Measurements from ENCODE around the gene ESPNL. TPM values are rescaled to one million over a fixed set of nuclear protein-coding genes. Genes with fewer than 3 reads are reported as not detected.

The ESPNL gene
- total RNA-seq, 1 donor from 2014 or later, result 0.24 TPM

DNA sequence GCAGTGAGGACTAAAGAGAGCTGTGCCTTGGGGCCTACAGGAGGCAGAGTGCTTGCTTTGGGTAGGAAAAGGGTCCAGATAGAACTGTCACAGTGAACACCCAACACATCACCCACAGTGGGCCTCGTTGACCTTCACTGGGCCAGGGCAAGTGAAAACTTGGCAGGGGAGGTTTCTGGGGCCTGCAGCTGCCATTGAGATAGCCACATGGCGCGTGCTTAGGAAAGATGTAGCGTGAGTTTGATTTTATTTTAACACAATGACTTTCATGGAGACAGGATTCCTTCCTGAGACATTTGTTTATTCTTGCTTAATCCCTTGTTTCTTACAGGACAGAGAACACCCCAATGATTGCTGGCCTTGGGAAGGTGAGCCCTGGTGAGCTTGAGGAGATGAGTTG lies 9.3 kb upstream of the ESPNL start:
- no peak overlapping the region for H3K4me3 Mint-ChIP-seq
- peaks cover 4% of the 10 kb centered on the region for H3K36me3 Mint-ChIP-seq
- H3K27me3 Mint-ChIP-seq, result no peaks in the 10 kb centered on the region
- DNase-seq (ENCODE audit: extremely low spot score, unreplicated experiment), result peak; percentile 43
- H3K9me3 Mint-ChIP-seq, result peaks cover 4% of the 10 kb centered on the region
- TF ChIP-seq, protein P1, sequence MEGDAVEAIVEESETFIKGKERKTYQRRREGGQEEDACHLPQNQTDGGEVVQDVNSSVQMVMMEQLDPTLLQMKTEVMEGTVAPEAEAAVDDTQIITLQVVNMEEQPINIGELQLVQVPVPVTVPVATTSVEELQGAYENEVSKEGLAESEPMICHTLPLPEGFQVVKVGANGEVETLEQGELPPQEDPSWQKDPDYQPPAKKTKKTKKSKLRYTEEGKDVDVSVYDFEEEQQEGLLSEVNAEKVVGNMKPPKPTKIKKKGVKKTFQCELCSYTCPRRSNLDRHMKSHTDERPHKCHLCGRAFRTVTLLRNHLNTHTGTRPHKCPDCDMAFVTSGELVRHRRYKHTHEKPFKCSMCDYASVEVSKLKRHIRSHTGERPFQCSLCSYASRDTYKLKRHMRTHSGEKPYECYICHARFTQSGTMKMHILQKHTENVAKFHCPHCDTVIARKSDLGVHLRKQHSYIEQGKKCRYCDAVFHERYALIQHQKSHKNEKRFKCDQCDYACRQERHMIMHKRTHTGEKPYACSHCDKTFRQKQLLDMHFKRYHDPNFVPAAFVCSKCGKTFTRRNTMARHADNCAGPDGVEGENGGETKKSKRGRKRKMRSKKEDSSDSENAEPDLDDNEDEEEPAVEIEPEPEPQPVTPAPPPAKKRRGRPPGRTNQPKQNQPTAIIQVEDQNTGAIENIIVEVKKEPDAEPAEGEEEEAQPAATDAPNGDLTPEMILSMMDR (conservative IDR thresholded peaks at IDR 0.05), result no peak
- H3K4me1 Mint-ChIP-seq (ENCODE audit: unreplicated experiment), result peaks cover 5% of the 10 kb centered on the region
- H3K27ac Mint-ChIP-seq, result no peak overlapping the region

DNA sequence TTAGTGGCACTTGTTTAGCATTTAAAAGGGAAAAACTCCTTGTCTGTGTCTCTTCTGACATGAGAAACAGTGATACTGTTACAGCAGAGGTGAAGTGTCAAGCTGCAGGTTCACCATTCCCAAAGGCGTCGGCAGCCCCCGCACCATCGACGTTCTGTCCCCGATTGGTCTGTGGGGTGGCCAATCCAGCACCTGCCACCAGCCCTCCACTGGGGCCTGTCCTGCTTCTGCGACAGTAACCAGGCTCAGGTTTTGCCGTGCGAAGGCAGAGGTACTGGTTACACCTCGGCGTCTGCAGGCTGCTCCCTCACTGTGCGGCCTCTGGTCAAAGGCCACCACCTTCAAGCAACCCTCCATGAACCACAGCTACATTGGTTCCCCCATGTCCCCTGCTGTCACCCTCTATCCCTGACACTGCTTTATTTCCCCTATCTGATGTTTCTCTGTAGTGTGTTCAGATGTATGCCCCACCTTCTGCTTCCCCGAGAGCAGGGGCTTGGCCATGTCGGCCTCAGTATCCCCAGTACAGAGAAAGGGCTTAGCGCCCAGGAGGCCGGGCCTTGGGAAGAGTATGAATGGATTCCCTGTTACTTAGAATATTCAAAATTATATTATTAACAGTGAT lies 8.6 kb upstream of the ESPNL start:
- no peak overlapping the region for H3K4me3 Mint-ChIP-seq
- DNase-seq (ENCODE audit: extremely low spot score, unreplicated experiment), result peak; percentile 64
- H3K27ac Mint-ChIP-seq, result no peak overlapping the region
- H3K9me3 Mint-ChIP-seq, result no peaks in the 10 kb centered on the region
- TF ChIP-seq, protein P1 (conservative IDR thresholded peaks at IDR 0.05), result no peak
- H3K36me3 Mint-ChIP-seq, result no peaks in the 10 kb centered on the region
- no peaks in the 10 kb centered on the region for H3K27me3 Mint-ChIP-seq
- H3K4me1 Mint-ChIP-seq (ENCODE audit: unreplicated experiment), result peaks cover 5% of the 10 kb centered on the region

DNA sequence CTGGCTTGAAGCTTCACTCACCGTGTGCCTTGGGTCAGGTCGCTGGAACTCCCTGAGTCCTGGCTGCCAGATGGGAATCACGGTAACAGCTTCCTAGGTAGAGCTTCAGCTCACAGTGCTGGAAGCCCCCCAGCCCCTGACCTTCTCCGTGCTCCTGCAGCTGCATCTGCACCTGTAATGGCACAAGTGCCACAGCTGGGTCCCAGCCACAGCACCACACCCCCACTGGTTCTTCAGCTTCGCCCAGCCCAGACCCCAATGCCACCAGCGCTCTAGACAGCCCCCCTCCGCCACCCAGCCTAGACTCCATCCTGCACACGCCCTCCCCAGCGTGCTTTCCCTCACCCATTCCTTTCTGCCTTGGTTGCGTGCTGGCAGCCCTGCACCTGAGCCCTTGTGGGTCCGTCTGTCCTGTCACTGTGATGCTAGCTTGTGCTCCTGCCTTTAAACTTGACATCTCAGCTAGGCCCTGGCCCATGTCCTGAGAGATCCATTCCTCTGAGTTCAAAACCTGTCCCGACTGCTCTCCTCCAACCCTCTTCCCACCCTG lies 7.6 kb upstream of the ESPNL start:
- Mint-ChIP-seq H3K27ac (no peak overlapping the region), H3K36me3 (no peaks in the 10 kb centered on the region)

DNA sequence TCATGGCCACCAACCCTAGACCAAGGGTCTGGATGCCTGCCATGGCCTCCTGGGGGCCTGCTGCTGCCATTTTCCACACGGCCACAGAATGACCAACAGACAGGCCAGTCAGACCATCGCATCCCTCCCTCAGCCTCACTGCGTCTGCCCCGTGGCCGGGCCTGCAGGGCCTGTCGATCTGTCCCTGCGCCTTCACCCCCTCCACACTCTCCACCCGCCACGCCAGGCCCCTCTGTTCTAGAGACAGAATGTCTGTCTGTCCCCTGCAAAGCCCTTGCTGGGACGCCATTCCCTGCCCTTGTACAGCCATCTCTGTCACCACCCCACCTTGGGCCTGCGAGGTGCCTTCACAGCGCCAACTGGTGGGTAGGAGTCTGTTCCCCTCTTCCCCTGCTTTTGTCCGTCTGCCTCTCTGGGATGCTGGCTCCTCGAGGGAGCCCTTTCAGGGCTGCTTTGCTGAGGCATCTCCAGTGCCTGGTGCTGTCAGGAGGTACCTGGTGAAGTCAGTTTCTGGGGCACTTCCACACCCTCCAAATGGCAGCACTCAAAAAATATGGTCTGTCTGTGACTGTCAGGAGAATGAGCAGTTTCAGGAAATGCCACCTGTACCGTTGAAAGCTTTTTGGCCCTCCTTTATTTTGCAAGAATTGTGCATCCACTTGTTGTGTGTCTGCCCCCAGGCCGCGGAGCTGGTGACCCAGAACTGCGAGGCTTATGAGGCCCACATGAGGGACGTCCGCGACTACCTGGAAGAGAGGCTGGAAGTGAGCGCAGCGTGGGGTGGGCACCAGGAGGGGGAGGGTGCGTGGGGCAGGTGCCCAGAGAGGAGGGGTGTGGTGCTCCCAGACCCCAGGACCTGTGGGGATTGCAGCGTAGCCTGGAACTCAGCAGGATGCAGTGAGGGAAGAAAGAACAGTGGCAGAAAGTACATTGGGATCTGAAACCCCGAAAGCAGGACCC lies 6.7 kb upstream of the ESPNL start:
- peak; percentile 66 for DNase-seq (ENCODE audit: extremely low spot score, unreplicated experiment)
- no peak overlapping the region for H3K27ac Mint-ChIP-seq
- no peaks in the 10 kb centered on the region for H3K27me3 Mint-ChIP-seq
- H3K4me1 Mint-ChIP-seq (ENCODE audit: unreplicated experiment), result peaks cover 5% of the 10 kb centered on the region
- H3K9me3 Mint-ChIP-seq, result no peaks in the 10 kb centered on the region
- no peaks in the 10 kb centered on the region for H3K36me3 Mint-ChIP-seq
- no peak overlapping the region for H3K4me3 Mint-ChIP-seq
- TF ChIP-seq, protein P1 (conservative IDR thresholded peaks at IDR 0.05), result no peak

More for the DNA sequence above, 7.6 kb upstream of the ESPNL start:
- Mint-ChIP-seq H3K27me3 (no peaks in the 10 kb centered on the region), H3K4me1 (ENCODE audit: unreplicated experiment) (peaks cover 5% of the 10 kb centered on the region), H3K9me3 (no peaks in the 10 kb centered on the region), H3K4me3 (no peak overlapping the region)
- TF ChIP-seq, protein P1 (conservative IDR thresholded peaks at IDR 0.05), result no peak
- DNase-seq (ENCODE audit: extremely low spot score, unreplicated experiment), result peak; percentile 55

DNA sequence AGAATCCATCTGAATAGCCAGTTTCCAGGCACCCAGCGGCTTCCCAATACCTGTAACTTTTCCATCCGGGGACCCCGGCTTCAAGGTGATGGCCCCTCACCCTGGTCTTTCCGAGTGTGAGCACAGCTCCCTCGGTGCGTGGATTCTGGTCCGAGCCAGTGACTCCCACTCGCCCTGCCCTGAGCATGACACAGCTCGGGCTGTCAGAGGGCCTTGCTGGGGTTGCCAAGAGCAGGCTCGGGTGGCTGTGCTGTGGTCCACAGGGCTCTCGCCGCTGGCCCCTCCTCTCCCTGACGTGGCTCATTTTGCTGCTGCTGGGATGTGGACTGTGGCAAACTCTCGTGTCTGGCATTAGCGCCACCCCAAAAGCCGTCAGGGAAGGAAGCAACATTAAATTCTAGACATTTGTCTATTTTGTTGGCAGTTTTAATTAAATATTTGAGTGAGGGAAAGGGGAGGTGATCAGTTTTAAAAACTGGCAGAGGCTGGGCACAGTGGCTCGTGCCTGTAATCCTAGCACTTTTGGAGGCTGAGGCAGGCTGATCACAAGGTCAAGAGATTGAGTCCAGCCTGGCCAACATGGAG lies 5.6 kb upstream of the ESPNL start:
- H3K4me3 Mint-ChIP-seq, result no peak overlapping the region
- no peaks in the 10 kb centered on the region for H3K36me3 Mint-ChIP-seq
- no peaks in the 10 kb centered on the region for H3K9me3 Mint-ChIP-seq
- no peaks in the 10 kb centered on the region for H3K27me3 Mint-ChIP-seq
- DNase-seq (ENCODE audit: extremely low spot score, unreplicated experiment), result peak; percentile 65
- TF ChIP-seq, protein P1 (conservative IDR thresholded peaks at IDR 0.05), result no peak
- peaks cover 12% of the 10 kb centered on the region for H3K4me1 Mint-ChIP-seq (ENCODE audit: unreplicated experiment)
- no peak overlapping the region for H3K27ac Mint-ChIP-seq

Measured in type B pancreatic cell (in vitro differentiated cells).